GM12891 (cell line): Measurements from ENCODE around the gene PHKA2.

Experiments
- DNase-seq: peaks from one replicate; pipeline ENCODE4 v3.0.0; 2011; ENCODE audit warnings: low spot score; ENCODE audit not compliant: insufficient read length
- FAIRE-seq: peaks from 2 replicates; lab custom pipeline; 2011; peaks lifted over from hg19 to GRCh38; lab: Jason Lieb, UNC
- PAX5 ChIP-seq: IDR thresholded peaks from 2 replicates; pipeline ENCODE4 v1.6.1; 2011; ENCODE audit warnings: low read length, moderate library complexity, mild to moderate bottlenecking; ENCODE audit not compliant: insufficient read depth, severe bottlenecking
- POLR2A ChIP-seq: IDR thresholded peaks from 2 replicates; pipeline ENCODE4 v1.6.1; 2011; ENCODE audit warnings: low read depth, low read length, control low read depth
- POLR2AphosphoS5 ChIP-seq: IDR thresholded peaks from 2 replicates; pipeline ENCODE4 v1.6.1; 2011; ENCODE audit warnings: low read depth, low read length, control low read depth
- POU2F2 ChIP-seq: IDR thresholded peaks from 2 replicates; pipeline ENCODE4 v1.6.1; 2011; ENCODE audit warnings: low read depth, mild to moderate bottlenecking, control low read depth, low read length, moderate library complexity
- SPI1 ChIP-seq: IDR thresholded peaks from 2 replicates; pipeline ENCODE4 v1.6.1; 2011; ENCODE audit warnings: low read depth, low read length, control low read depth
- TAF1 ChIP-seq: IDR thresholded peaks from 2 replicates; pipeline ENCODE4 v1.6.1; 2011; ENCODE audit warnings: low read depth, low read length, control low read depth

The PHKA2 gene

DNA sequence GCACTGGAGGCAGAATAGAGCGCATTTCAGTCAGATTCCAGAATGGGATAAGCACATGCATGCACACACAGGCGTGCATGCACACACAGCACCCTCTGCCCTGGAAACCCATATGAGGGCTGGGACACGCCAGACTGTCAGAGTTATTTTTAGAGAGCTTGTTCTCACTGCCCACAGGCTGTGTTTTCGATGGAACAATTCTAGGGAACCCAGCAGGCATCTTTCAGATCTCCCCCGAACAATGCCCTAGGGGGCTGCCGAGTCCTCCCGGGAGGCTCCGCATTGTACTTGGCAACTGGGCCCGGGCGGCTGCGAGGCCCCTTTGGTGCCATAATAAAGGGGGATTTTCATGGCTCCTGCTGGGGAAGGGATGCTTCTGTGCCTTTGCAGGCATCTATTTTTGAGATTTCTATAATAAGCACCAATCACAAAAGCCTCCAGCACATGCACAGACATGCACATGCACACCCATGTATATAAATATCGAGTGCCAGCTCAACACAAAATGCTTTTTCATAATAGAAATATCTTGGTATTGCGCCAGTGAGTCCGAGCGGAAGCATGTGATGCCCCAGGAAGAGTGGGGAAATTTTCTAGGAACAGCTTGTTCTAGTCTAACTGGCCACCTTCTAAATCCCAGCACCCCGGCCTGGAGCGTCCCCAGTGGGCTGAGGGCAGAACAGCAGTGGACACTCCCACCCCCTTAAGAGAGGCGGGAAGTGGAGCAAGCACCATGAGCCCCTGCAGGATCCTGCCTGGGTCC is 88.5 kb downstream of the PHKA2 start:
- DNase-seq (no peak), FAIRE-seq (no peak)
- TF ChIP-seq POLR2A (no peak), POU2F2 (no peak), SPI1 (no peak), TAF1 (no peak), POLR2AphosphoS5 (no peak), PAX5 (no peak)

DNA sequence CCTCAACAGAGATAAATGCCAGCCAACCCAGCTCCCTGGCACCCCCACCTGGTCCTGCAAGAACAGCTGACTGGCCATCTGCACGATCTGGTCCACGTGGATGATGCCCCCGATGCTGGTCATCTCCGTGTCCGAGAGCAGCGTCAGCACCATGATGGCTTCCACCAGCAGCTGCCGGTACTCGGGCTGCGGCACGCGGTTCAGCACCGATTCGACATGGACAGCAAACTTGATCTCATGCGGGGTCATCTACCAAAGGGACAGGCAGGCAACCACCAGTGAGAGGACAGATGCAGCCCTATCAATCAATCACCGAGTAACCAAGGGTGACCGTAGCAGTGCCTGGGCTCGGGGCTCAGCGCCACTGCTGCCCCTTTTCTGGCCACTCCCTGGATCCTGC is 89.8 kb downstream of the PHKA2 start:
- DNase-seq (no peak), FAIRE-seq (no peak)
- TF ChIP-seq PAX5 (no peak), POLR2A (no peak), SPI1 (no peak), POU2F2 (no peak), TAF1 (no peak), POLR2AphosphoS5 (no peak)

DNA sequence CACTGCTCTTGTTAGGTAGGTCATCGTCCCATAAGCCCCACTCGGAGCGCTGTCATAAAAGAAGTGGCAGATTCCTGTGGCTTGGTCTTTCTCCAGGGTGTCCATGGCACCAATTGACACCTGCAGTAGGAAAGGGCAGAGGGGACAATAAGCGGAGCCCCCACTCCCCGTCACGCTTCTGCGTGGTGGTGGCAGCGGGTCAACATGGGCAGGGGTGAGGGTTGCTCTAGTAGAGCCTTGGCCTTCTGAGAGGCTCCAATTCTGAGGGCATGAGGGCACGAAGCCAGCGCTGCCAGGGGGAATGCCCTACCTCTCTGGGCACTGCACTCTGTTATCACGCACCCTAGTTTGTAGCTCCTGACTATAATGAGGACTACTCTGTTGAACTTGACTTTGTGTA is 90.4 kb downstream of the PHKA2 start:
- FAIRE-seq (no peak), DNase-seq (no peak)
- TF ChIP-seq PAX5 (no peak), POLR2A (no peak), POU2F2 (no peak), SPI1 (no peak)

DNA sequence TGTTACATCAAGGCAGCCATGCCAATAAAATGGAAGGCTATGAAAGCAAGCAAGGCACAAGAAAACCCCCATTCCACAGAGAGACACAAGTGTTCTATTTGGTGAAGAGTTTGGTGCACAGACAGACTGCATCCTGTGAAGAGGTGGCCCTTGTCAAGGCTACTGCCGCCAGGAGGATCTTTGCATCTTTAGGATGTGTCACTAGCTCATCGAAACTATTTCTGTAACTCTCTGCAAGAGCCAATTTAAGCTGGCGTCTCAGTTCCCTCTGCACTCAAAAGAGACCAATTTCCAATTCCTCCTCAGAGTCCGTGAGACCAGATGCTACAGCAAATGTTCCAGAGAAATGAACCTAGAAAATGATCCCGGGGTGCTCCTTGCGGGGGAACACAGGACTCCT is 91.0 kb downstream of the PHKA2 start:
- no peak for FAIRE-seq
- TF ChIP-seq POLR2A (no peak), POU2F2 (no peak), TAF1 (no peak), PAX5 (no peak), SPI1 (no peak), POLR2AphosphoS5 (no peak)
- DNase-seq = no peak

DNA sequence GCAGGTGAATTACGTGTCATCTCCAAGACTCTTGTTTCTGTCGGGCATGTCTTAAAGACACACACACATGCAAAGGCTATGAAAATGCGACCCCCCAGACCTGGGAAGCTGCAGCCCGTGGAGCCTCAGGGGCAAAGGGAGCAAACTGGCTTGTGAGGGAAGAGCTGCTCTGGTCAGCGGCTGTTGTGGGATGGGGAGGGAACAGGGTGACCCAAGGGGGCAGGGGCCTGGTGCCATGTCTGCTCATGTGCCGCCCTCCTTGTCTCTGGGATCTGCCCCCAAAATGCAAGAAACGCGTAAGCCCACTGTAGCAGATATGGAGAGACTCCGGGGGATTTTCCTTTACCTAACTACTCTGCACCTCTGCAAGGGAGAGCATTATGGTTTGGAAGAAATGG is 92.4 kb downstream of the PHKA2 start:
- TF ChIP-seq POLR2A (no peak), TAF1 (no peak), SPI1 (no peak), PAX5 (no peak), POU2F2 (no peak), POLR2AphosphoS5 (no peak)

DNA sequence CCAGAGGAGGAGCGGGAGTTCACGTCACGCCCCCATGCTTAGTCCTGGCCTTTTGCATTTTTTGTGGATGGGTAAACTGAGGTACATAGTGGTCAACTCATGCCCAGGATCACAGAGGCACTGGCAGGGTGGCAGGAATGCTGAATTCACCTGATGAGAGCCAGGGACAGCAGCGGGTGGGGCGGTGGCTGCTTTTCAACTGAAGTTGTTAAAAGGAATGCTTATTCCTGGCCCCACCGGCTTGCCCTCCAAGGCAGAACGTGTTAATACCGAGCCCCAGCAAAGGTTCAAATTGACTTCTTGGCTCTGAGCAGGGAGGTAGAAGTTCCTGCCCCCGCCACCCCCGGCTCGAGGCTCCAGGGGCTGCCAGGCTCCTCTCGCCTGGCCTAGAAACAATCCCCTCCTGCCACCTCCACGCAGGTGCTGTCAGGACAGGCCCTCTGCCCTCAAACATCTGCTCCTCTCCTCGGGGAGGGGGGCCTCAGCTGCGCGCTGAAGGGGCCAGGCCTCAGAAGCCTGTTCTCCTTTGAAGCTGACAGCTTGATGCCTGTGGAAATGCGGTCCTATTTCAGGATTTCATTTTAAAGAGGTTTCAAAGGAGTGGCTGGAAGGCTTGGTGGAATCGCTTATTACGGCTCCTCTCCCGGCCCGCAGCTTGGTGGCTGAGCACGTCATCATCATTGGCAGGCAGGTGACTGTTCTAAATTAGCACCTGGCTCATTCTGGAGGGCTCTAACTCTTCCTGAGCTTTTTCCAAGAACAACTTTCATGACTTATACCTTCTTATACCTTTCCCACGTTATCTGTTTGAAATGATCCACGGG is 93.0 kb downstream of the PHKA2 start:
- no peak for TF ChIP-seq POU2F2
- no peak for TF ChIP-seq POLR2AphosphoS5
- TF ChIP-seq TAF1 = no peak
- DNase-seq = no peak
- no peak for FAIRE-seq

More for the DNA sequence above, 92.4 kb downstream of the PHKA2 start:
- no peak for FAIRE-seq
- DNase-seq = no peak

DNA sequence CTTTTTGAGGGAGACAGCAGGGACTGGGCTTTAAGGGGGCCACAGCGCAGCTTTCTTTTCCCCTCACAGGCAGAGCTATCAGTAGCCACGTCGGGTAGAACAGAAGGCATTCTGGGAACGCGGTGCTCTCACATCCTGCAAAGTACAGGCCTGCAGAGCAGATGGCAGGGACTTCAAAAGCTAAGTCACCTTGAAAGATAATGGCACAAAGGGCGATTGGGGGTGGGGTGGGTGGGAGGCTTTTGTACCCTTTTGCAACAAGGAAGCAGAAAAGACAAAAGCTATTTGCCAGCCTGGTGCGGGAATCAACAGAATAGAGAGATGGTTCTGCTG is 93.9 kb downstream of the PHKA2 start:
- DNase-seq (no peak), FAIRE-seq (no peak)
- TF ChIP-seq POLR2AphosphoS5 = no peak
- TF ChIP-seq TAF1 = no peak
- TF ChIP-seq POLR2A = no peak
- no peak for TF ChIP-seq PAX5
- no peak for TF ChIP-seq SPI1
- no peak for TF ChIP-seq POU2F2

DNA sequence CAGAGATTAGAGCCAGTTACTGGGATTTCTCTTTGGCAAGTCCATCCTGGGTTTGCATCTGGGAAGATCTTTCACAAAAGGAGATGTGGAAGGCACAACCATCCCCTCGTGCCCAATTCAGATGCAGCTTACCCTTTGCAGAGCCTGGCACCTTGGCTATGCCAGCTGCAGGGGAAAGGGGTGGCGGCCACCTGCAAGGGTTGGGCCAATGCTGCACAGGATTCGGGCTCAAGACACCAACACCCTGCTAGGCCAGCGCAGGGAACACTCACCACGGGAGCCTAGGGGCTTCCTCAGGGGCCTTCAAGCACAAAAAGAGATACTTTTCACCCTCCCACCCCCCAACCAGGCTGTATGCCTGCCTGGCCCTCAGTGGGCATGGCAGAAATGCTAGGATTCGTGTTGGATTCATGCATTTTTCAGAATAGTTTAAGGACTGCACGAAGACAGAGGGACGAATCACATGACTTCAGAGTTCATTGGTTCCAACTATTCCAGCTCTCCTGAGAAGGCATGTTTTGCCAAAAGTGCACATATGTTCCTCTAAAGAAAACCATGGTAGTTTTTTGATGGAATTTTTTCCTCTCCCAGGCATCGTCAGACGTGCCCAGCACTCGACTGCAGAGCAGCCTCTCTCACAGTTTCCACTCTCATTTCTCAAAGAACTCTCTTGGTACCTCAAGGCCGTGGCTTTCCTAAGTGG is 94.4 kb downstream of the PHKA2 start:
- no peak for TF ChIP-seq SPI1
- TF ChIP-seq POU2F2 = no peak
- no peak for TF ChIP-seq POLR2AphosphoS5
- TF ChIP-seq PAX5 = no peak
- TF ChIP-seq TAF1 = no peak
- no peak for TF ChIP-seq POLR2A
- FAIRE-seq = no peak
- no peak for DNase-seq

DNA sequence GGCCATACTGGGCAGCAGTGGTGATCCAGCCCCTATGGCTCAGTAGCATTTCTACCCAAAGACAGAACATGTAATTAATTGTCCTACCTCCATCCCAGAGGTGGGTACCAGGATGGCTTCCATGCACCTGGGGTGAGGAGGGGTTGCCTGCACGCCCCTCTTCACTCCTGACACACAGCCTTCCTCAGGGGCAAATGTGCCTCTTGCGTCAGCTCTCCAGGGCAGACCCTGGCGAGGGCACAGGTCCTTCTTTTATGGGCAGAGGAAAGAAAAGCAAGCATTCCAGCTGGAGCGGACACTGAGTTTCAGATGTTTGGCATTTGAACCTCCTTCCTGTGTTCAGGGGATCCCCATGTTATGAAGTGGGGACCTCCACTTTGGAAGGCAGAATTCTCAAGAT is 95.6 kb downstream of the PHKA2 start:
- no peak for FAIRE-seq
- TF ChIP-seq SPI1 (no peak), POLR2AphosphoS5 (no peak), POU2F2 (no peak), POLR2A (no peak), PAX5 (no peak), TAF1 (no peak)

DNA sequence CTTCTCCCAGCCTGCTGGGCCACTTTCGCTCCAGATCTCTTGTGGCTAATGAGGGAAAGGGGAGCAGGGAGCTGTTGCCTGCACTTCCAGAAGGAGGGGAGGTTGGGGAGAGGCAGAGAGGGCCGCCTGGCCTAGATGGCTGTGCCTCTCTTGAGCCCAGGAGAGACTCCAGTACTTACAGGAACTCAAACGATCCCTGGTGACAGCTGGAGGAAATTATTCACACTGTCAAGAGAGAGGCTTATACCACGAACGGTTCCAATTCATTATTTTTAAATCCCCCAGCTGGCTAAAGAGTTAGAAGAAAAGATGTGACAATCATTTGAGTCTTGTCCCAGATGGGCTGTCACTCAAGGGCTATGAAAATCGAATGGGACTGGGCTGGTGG is 96.1 kb downstream of the PHKA2 start:
- TF ChIP-seq TAF1 = no peak
- TF ChIP-seq SPI1 = no peak
- TF ChIP-seq POU2F2 = no peak
- no peak for TF ChIP-seq POLR2A
- TF ChIP-seq PAX5 = no peak
- TF ChIP-seq POLR2AphosphoS5 = no peak
- FAIRE-seq = no peak

More for the DNA sequence above, 95.6 kb downstream of the PHKA2 start:
- no peak for DNase-seq

More for the DNA sequence above, 96.1 kb downstream of the PHKA2 start:
- no peak for DNase-seq
